GM21723 (cell line): ENCODE results near the gene RGL2.
"Not testable (repeated sequence)": the region's sequence is repeated elsewhere in the genome, so short reads cannot be mapped to it uniquely, and the experiment has no call there.

Source experiments
- ATAC-seq: cut with Tn5 transposase; IDR thresholded peaks from one replicate; pipeline ENCODE4 v1.9.1; 2021; ENCODE audit warnings: mild to moderate bottlenecking, moderate library complexity; ENCODE audit not compliant: unreplicated experiment

Gene RGL2

GRCh38 chr6:33273924-33274902 is 24.5 kb downstream of the RGL2 start:
- no peak for ATAC-seq

GRCh38 chr6:33273129-33273923 is 25.4 kb downstream of the RGL2 start:
- ATAC-seq, result no peak

- no peak for ATAC-seq
These were observed 26.2 kb downstream of the RGL2 start for GRCh38 chr6:33272275-33273128.

- peak; percentile 70 for ATAC-seq
These were observed 27.1 kb downstream of the RGL2 start, which contains the start of the genes RPS18 and VPS52 for GRCh38 chr6:33271468-33272274. TSS of gene RPS18 (plus strand) at chr6:33272075. CDS start at chr6:33272120, 45 bp downstream. TSS of gene VPS52 (minus strand) at chr6:33271876. CDS start at chr6:33271675, 201 bp downstream.

- ATAC-seq, result no peak
These were observed 27.6 kb downstream of the RGL2 start for GRCh38 chr6:33271117-33271467.

DNA sequence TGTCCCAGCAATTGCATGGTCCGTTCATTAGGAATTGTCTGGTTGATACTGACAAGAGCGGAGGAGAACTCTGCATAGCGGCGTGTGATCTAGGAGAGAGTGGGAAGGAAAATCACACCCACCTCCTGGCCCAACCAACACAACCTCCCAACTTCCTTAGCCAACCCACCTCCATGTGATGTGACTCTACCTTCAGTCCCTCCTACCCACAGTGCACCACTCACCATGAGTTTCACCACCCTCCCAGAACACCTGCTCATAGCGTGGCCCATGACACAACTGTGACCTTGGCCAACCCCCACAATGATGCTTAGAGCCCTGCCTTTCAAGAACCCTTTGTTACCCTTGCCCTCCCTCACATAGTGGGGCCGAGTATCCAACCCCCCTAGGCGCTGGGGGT is 34.7 kb downstream of the RGL2 start:
- ATAC-seq, result no peak

GRCh38 chr6:33262490-33262889 is 36.3 kb downstream of the RGL2 start:
- not testable (repeated sequence) for ATAC-seq

- ATAC-seq, result no peak
These were observed 39.7 kb downstream of the RGL2 start for GRCh38 chr6:33259032-33259431.

DNA sequence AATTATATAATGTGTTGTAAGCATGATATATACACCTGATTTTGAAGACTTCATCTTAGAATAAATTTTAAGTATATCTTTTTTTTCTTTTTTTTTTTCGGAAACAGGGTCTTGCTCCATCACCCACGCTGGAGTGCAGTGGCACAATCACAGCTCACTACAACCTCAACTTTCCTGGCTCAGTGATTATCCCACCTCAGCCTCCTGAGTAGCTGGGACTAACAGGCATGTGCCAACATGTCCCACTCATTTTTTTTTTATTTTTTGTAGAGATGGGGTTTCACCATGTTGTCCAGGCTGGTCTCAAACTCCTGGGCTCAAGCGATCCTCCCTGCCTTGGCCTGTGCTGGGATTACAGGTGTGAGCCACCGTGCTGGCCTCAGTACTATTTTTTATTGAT is 44.2 kb downstream of the RGL2 start:
- ATAC-seq, result no peak

GRCh38 chr6:33252759-33253158 is 46.0 kb downstream of the RGL2 start:
- no peak for ATAC-seq

GRCh38 chr6:33251395-33252012 is 47.2 kb downstream of the RGL2 start:
- no peak for ATAC-seq

- no peak for ATAC-seq
These were observed 48.0 kb downstream of the RGL2 start for GRCh38 chr6:33250731-33251130.

GRCh38 chr6:33249732-33250630 is 48.8 kb downstream of the RGL2 start:
- peak; percentile 0 for ATAC-seq

DNA sequence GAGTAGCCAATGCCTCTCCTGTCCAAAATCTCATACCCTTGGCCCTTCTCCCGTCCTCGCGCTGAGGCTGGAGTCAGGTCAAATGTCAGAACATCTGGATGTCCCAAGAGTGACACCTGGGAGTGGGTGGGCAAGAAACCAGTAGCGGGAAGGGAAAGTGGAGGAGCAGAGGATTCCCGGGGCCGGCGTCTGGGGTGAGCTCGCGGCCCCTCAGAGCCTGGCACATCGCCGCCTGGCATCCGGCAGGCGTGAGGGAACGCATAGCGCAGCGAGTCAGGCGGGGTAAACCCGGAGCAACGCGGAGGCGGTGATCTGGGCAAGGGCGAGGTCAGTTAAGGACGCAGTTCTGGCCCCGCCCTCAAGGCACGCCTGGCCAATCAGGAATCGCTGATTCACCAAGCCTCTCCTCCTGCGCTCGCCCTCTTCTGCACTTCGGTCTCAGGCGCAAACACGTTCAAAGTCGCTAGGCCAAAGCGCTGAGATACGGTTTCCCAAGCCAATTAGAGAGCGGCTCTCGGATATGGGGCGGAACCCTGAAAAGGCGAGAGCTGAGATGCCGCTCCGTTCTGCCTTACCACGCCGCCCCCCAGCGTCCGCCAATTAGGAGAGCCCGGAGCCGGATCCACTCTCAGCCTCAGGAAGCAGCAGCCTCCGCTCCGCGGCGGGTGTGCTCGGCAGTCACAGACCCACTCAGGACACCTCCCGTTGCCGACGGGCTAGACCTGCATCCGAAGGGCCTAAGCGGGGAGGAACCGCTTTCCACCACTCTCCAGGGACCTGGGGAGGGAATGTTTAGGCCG is 49.6 kb downstream of the RGL2 start:
- ATAC-seq, result peak; percentile 85

- peak; percentile 4 for ATAC-seq
These were observed 50.2 kb downstream of the RGL2 start for GRCh38 chr6:33248643-33248931.

DNA sequence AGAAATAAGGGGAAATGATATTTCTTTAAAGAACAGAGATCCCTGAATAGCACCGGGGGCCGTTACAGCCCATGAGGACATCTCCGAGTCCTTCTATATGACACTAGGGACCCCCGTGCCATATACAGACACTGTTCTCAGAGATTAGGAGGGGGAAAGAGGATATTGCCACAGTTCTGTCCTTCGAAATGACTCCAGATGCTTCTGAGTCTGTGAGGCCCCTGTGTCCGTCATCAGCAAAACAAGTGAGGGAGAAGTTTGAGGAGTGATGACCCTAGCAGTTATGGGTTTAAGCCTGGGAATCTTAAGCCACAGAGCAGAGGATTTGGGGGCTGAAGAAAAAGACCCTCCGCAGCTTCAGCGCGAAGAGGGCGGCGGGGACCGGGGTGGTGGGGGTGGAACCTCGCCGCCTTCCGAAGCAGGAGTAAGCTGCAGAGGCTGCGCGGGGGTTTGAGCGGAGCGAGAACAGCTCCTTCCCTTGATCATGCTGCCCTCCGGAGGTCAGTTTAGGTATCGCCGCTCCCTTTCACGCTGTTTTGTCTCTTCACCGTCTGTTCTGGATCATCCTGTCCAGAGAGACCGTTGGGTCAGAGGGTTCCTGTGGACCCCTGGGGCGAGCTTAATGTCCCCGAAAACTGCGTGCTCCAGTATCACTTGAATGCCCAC is 50.6 kb downstream of the RGL2 start:
- ATAC-seq, result peak; percentile 41

GRCh38 chr6:33243476-33243875 is 55.3 kb downstream of the RGL2 start:
- ATAC-seq, result no peak
